ENCODE results near the gene LSM11.

Gene LSM11

GRCh38 chr5:157778121-157778805 is 34.8 kb downstream of the LSM11 start:
- DNase-seq = peak; percentile 72

DNA sequence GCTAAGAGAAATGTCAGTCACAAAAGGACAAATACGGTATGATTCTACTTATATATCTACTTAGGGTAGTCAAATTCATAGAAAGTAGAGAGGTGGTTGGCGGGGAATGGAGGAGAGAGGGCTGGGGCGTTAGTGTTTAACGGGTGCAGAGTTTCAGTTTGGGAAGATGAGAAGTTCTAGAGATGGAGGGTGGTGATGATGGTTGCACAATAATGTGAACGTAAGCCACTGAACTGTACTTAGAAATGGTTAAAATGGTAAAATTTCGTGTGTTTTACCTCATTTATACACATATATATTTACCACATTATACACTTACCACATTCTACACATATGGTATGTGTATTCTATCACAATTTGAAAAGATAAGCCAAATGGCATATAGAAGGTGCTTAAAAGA is 35.7 kb downstream of the LSM11 start:
- DNase-seq = no peak

GRCh38 chr5:157785801-157786200 is 42.3 kb downstream of the LSM11 start:
- no peak for DNase-seq

DNA sequence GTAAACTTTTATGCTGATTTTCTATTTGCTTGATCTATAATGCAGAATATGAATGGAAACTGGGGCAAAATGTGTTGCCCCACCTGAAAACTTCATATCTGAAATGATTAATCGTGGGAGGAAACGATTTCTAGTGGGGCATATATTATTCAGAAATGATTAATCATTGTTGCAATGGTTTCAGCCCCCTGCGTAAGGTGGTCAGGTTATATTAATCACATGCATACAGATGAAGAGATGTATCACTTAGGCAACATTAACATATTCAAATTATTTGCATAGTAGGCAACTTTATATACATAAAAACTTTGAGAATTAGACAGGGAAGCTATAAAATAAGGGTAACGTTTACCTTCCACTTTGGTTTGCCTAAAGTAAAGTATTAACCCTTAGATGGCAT is 49.8 kb downstream of the LSM11 start:
- no peak for DNase-seq

DNA sequence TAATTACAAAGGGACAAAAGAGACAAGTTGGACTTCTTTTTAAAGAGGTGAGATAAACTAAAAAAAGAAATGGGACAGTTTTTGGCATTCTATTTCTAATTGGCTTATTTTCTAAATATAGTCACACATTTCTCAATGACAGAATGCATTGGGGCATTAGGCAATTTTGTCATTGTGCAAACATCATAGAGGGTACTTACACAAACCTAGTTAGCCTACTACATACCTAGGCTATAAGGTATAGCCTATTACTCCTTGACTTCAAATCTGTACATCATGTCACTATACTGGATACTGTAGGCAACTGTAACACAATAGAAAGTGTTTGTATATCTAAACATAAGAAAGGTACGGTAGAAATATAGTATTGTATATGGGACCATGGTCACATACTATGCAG is 56.1 kb downstream of the LSM11 start:
- no peak for DNase-seq

GRCh38 chr5:157800137-157800536 is 56.6 kb downstream of the LSM11 start:
- no peak for DNase-seq

- no peak for DNase-seq
These were observed 59.2 kb downstream of the LSM11 start for GRCh38 chr5:157802736-157803135.

GRCh38 chr5:157808043-157808442 is 64.5 kb downstream of the LSM11 start:
- no peak for DNase-seq

Data from DMS153 (cell line).